ENCODE data around the gene HECA. TPM values are rescaled to one million over a fixed set of nuclear protein-coding genes. Genes with fewer than 3 reads are reported as not detected.
"Not testable (repeated sequence)": the region's sequence is repeated elsewhere in the genome, so short reads cannot be mapped to it uniquely, and the experiment has no call there.

HECA gene
- total RNA-seq, 1 experiment from 2014 or later, result 9.4 TPM

GRCh38 chr6:139119552-139119951 lies 15.3 kb upstream of the HECA start:
- H3K27ac Mint-ChIP-seq, result no peak overlapping the region
- DNase-seq (ENCODE audit: low spot score) (no peak), ATAC-seq (no peak)
- H3K4me1 Mint-ChIP-seq, result peaks cover 8% of the 10 kb centered on the region; the same call in 1 of the 2 replicates
- POLR2A ChIA-PET, result no interaction called here
- CTCF ChIA-PET, result no interaction called here
- peaks cover 9% of the 10 kb centered on the region; the same call in 1 of the 2 replicates for H3K27me3 Mint-ChIP-seq (ENCODE audit: low read depth)
- H3K4me3 Mint-ChIP-seq, result no peak overlapping the region
- TF ChIP-seq, protein P1, sequence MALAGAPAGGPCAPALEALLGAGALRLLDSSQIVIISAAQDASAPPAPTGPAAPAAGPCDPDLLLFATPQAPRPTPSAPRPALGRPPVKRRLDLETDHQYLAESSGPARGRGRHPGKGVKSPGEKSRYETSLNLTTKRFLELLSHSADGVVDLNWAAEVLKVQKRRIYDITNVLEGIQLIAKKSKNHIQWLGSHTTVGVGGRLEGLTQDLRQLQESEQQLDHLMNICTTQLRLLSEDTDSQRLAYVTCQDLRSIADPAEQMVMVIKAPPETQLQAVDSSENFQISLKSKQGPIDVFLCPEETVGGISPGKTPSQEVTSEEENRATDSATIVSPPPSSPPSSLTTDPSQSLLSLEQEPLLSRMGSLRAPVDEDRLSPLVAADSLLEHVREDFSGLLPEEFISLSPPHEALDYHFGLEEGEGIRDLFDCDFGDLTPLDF (CRISPR knock-in tag; IDR thresholded peaks at IDR 0.05), result no peak
- TF ChIP-seq, protein P2, sequence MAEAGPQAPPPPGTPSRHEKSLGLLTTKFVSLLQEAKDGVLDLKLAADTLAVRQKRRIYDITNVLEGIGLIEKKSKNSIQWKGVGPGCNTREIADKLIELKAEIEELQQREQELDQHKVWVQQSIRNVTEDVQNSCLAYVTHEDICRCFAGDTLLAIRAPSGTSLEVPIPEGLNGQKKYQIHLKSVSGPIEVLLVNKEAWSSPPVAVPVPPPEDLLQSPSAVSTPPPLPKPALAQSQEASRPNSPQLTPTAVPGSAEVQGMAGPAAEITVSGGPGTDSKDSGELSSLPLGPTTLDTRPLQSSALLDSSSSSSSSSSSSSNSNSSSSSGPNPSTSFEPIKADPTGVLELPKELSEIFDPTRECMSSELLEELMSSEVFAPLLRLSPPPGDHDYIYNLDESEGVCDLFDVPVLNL (CRISPR knock-in tag; IDR thresholded peaks at IDR 0.05; ENCODE audit: borderline replicate concordance, low read depth), result no peak
- TF ChIP-seq MLX (CRISPR knock-in tag; IDR thresholded peaks at IDR 0.05), result no peak
- no peak for TF ChIP-seq ZNF138 (CRISPR knock-in tag; conservative IDR thresholded peaks at IDR 0.05)
- no peak for TF ChIP-seq OVOL2 (CRISPR knock-in tag; IDR thresholded peaks at IDR 0.05; ENCODE audit: borderline replicate concordance)
- TF ChIP-seq IRF2 (CRISPR knock-in tag; IDR thresholded peaks at IDR 0.05; ENCODE audit: borderline replicate concordance, low read depth), result no peak
- TF ChIP-seq TEAD4 (CRISPR knock-in tag; IDR thresholded peaks at IDR 0.05), result no peak
- no peak for TF ChIP-seq GABPB1 (CRISPR knock-in tag; IDR thresholded peaks at IDR 0.05)
- no peak for TF ChIP-seq FOXP1 (CRISPR knock-in tag; IDR thresholded peaks at IDR 0.05; ENCODE audit: borderline replicate concordance)
- no peak for TF ChIP-seq ZNF396 (CRISPR knock-in tag; IDR thresholded peaks at IDR 0.05; ENCODE audit: borderline replicate concordance)
- TF ChIP-seq, protein P3, sequence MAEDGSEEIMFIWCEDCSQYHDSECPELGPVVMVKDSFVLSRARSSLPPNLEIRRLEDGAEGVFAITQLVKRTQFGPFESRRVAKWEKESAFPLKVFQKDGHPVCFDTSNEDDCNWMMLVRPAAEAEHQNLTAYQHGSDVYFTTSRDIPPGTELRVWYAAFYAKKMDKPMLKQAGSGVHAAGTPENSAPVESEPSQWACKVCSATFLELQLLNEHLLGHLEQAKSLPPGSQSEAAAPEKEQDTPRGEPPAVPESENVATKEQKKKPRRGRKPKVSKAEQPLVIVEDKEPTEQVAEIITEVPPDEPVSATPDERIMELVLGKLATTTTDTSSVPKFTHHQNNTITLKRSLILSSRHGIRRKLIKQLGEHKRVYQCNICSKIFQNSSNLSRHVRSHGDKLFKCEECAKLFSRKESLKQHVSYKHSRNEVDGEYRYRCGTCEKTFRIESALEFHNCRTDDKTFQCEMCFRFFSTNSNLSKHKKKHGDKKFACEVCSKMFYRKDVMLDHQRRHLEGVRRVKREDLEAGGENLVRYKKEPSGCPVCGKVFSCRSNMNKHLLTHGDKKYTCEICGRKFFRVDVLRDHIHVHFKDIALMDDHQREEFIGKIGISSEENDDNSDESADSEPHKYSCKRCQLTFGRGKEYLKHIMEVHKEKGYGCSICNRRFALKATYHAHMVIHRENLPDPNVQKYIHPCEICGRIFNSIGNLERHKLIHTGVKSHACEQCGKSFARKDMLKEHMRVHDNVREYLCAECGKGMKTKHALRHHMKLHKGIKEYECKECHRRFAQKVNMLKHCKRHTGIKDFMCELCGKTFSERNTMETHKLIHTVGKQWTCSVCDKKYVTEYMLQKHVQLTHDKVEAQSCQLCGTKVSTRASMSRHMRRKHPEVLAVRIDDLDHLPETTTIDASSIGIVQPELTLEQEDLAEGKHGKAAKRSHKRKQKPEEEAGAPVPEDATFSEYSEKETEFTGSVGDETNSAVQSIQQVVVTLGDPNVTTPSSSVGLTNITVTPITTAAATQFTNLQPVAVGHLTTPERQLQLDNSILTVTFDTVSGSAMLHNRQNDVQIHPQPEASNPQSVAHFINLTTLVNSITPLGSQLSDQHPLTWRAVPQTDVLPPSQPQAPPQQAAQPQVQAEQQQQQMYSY (CRISPR knock-in tag; IDR thresholded peaks at IDR 0.05), result no peak
- TF ChIP-seq JAZF1 (CRISPR knock-in tag; IDR thresholded peaks at IDR 0.05), result no peak
- TF ChIP-seq, protein P4, sequence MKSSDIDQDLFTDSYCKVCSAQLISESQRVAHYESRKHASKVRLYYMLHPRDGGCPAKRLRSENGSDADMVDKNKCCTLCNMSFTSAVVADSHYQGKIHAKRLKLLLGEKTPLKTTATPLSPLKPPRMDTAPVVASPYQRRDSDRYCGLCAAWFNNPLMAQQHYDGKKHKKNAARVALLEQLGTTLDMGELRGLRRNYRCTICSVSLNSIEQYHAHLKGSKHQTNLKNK (CRISPR knock-in tag; IDR thresholded peaks at IDR 0.05), result no peak
- TF ChIP-seq ARID4B (CRISPR knock-in tag; IDR thresholded peaks at IDR 0.05; ENCODE audit: borderline replicate concordance), result no peak
- H3K36me3 Mint-ChIP-seq, result peaks cover 23% of the 10 kb centered on the region
- peaks cover 27% of the 10 kb centered on the region for H3K9me3 Mint-ChIP-seq

DNA sequence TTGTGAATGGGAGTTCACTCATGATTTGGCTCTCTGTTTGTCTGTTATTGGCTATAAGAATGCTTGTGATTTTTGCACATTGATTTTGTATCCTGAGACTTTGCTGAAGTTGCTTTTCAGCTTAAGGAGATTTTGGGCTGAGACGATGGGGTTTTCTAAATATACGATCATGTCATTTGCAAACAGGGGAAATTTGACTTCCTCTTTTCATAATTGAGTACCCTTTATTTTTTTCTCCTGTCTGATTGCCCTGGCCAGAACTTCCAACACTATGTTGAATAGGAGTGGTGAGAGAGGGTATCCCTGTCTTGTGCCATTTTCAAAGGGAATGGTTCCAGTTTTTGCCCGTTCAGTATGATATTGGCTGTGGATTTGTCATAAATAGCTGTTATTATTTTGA lies 12.1 kb upstream of the HECA start:
- H3K36me3 Mint-ChIP-seq, result peaks cover 23% of the 10 kb centered on the region
- H3K4me1 Mint-ChIP-seq; H3K27me3 Mint-ChIP-seq (ENCODE audit: low read depth); POLR2A ChIA-PET; ATAC-seq; H3K27ac Mint-ChIP-seq; DNase-seq (ENCODE audit: low spot score); H3K4me3 Mint-ChIP-seq: not testable (repeated sequence)
- H3K9me3 Mint-ChIP-seq, result peaks cover 27% of the 10 kb centered on the region
- CTCF ChIA-PET, result interaction anchor here (0.6 kb wide), 1 partner anchor 242 kb away, joined by 3 read pairs; no protein-coding TSS in a partner anchor
